HT-29 (cell line): ENCODE data around the gene PRR19. TPM values are rescaled to one million over a fixed set of nuclear protein-coding genes. Genes with fewer than 3 reads are reported as not detected.

Experiments
- DNase-seq: peaks from one replicate; pipeline ENCODE4 v3.0.0-alpha.2; 2015; ENCODE audit warnings: low spot score
- total RNA-seq: library from RNA; depleted of rRNA; stranded (reverse); fragments of >200 nt; shearing (Covaris generic); gene quantifications from 2 replicates; pipeline ENCODE4 v1.2.3, GENCODE V29; 2014

PRR19 gene
- total RNA-seq, 1 experiment from 2014 or later = 4.7 TPM

- no peak for DNase-seq
These were observed 30.9 kb upstream of the PRR19 start for GRCh38 chr19:42271045-42271419.

- DNase-seq = no peak
These were observed 29.9 kb upstream of the PRR19 start for GRCh38 chr19:42271861-42272534.

- DNase-seq = no peak
These were observed 29.4 kb upstream of the PRR19 start for GRCh38 chr19:42272535-42272897.

- no peak for DNase-seq
These were observed 28.9 kb upstream of the PRR19 start for GRCh38 chr19:42272989-42273406.

GRCh38 chr19:42273407-42274064 is 28.4 kb upstream of the PRR19 start:
- no peak for DNase-seq

- DNase-seq = no peak
These were observed 27.8 kb upstream of the PRR19 start for GRCh38 chr19:42274065-42274682.

- DNase-seq = no peak
These were observed 26.8 kb upstream of the PRR19 start for GRCh38 chr19:42275103-42275502.

- no peak for DNase-seq
These were observed 26.4 kb upstream of the PRR19 start for GRCh38 chr19:42275517-42275916.

- DNase-seq = no peak
These were observed 25.6 kb upstream of the PRR19 start for GRCh38 chr19:42276284-42276683.

GRCh38 chr19:42276821-42277220 is 25.1 kb upstream of the PRR19 start:
- DNase-seq = no peak

GRCh38 chr19:42277821-42278451 is 24.0 kb upstream of the PRR19 start:
- DNase-seq = peak; percentile 30

GRCh38 chr19:42278452-42279154 is 23.3 kb upstream of the PRR19 start:
- no peak for DNase-seq

GRCh38 chr19:42279155-42279901 is 22.6 kb upstream of the PRR19 start:
- no peak for DNase-seq

- peak; percentile 90 for DNase-seq
These were observed 21.8 kb upstream of the PRR19 start for GRCh38 chr19:42279902-42280814.

- no peak for DNase-seq
These were observed 21.2 kb upstream of the PRR19 start for GRCh38 chr19:42280815-42281145.

GRCh38 chr19:42281146-42281826 is 20.6 kb upstream of the PRR19 start:
- DNase-seq = peak; percentile 41

GRCh38 chr19:42281827-42282762 is 19.8 kb upstream of the PRR19 start:
- DNase-seq = peak; percentile 22

- no peak for DNase-seq
These were observed 19.1 kb upstream of the PRR19 start for GRCh38 chr19:42282819-42283187.
